ENCODE results near the gene SH2D3C.

Gene SH2D3C

GRCh38 chr9:127738666-127739065 lies 39.8 kb downstream of the SH2D3C start:
- DNase-seq (ENCODE audit: low read depth in 2 of 2): no peak
- TF ChIP-seq CTCF (IDR thresholded peaks at IDR 0.05; ENCODE audit: low read depth, low read length): no peak
- H3K4me3 ChIP-seq (replicated peaks in 1 of 2; ENCODE audit: low read depth in 2 of 2, low read length in 2 of 2): no peak overlapping the region

- no peak for TF ChIP-seq CTCF (IDR thresholded peaks at IDR 0.05; ENCODE audit: low read depth, low read length)
- H3K4me3 ChIP-seq (replicated peaks in 1 of 2; ENCODE audit: low read depth in 2 of 2, low read length in 2 of 2): no peak overlapping the region
- DNase-seq (ENCODE audit: low read depth in 2 of 2): peak in 1 of 2 donors; percentile 29
Measured at GRCh38 chr9:127735530-127736185, 42.8 kb downstream of the SH2D3C start.

- peak; percentile 98 for DNase-seq (ENCODE audit: low read depth in 2 of 2)
- TF ChIP-seq CTCF (IDR thresholded peaks at IDR 0.05; ENCODE audit: low read depth, low read length): peak; percentile 94
- peak within 1 kb of the TSS; percentile 54 to 67 for H3K4me3 ChIP-seq (replicated peaks in 1 of 2; ENCODE audit: low read depth in 2 of 2, low read length in 2 of 2)
Measured at GRCh38 chr9:127734747-127735529, 43.5 kb downstream of the SH2D3C start, which contains the start of gene TOR2A. TOR2A (minus strand) TSS chr9:127735294; CDS start chr9:127735270, 24 bp downstream.

GRCh38 chr9:127734247-127734746 lies 44.2 kb downstream of the SH2D3C start:
- H3K4me3 ChIP-seq (replicated peaks in 1 of 2; ENCODE audit: low read depth in 2 of 2, low read length in 2 of 2): peak overlapping the region; percentile 54 to 67
- TF ChIP-seq CTCF (IDR thresholded peaks at IDR 0.05; ENCODE audit: low read depth, low read length): no peak
- DNase-seq (ENCODE audit: low read depth in 2 of 2): no peak

GRCh38 chr9:127733614-127734013 lies 44.9 kb downstream of the SH2D3C start:
- DNase-seq (ENCODE audit: low read depth in 2 of 2): no peak
- H3K4me3 ChIP-seq (replicated peaks in 1 of 2; ENCODE audit: low read depth in 2 of 2, low read length in 2 of 2): no peak overlapping the region
- TF ChIP-seq CTCF (IDR thresholded peaks at IDR 0.05; ENCODE audit: low read depth, low read length): no peak

- no peak for TF ChIP-seq CTCF (IDR thresholded peaks at IDR 0.05; ENCODE audit: low read depth, low read length)
- no peak for DNase-seq (ENCODE audit: low read depth in 2 of 2)
- H3K4me3 ChIP-seq (replicated peaks in 1 of 2; ENCODE audit: low read depth in 2 of 2, low read length in 2 of 2): no peak overlapping the region
Measured at GRCh38 chr9:127732444-127732843, 46.0 kb downstream of the SH2D3C start.

Data from cardiac fibroblast (primary cell).